ENCODE data around the gene CYP4F12.
"Not testable (repeated sequence)": the region's sequence is repeated elsewhere in the genome, so short reads cannot be mapped to it uniquely, and the experiment has no call there.

The CYP4F12 gene

GRCh38 chr19:15650123-15650522 lies 22.8 kb upstream of the CYP4F12 start:
- DNase-seq (ENCODE audit: low read depth), result not testable (repeated sequence)

GRCh38 chr19:15651791-15652190 lies 21.1 kb upstream of the CYP4F12 start:
- no peak for DNase-seq (ENCODE audit: low read depth)

DNA sequence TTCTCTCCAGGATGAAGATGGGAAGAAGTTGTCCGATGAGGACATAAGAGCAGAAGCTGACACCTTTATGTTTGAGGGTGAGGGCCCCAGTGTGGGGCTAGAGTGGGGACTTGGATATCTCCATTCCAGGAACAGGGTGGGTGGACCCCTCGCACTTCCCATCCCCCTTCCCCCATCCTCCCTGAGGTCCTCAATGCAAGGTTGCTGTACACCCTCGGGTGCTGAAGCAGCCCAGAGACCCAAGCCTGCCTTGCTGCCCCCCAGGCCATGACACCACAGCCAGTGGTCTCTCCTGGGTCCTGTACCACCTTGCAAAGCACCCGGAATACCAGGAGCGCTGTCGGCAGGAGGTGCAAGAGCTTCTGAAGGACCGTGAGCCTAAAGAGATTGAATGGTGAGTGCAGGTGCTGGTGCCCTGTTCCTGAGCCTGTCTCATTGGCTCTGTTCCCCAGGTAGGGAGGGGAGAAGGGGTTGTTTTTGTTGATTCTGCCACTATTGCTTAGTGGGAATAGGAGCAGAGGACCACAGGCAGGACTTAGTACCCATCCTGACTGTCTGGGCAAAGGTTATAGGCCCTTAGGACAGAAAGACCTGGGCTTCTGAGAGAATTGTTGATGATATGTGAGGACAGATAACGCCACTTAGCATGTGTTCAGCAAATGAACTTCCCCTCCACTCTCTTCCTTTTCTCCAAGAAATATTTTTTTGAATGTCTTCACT lies 20.2 kb upstream of the CYP4F12 start:
- no peak for DNase-seq (ENCODE audit: low read depth)

GRCh38 chr19:15656467-15656866 lies 16.4 kb upstream of the CYP4F12 start:
- no peak for DNase-seq (ENCODE audit: low read depth)

GRCh38 chr19:15663247-15663646 lies 9.6 kb upstream of the CYP4F12 start:
- DNase-seq (ENCODE audit: low read depth), result no peak

GRCh38 chr19:15666186-15666585 lies 6.7 kb upstream of the CYP4F12 start:
- no peak for DNase-seq (ENCODE audit: low read depth)

- no peak for DNase-seq (ENCODE audit: low read depth)
These were observed 6.0 kb upstream of the CYP4F12 start for GRCh38 chr19:15666883-15667282.

GRCh38 chr19:15669440-15669839 lies 3.4 kb upstream of the CYP4F12 start:
- DNase-seq (ENCODE audit: low read depth), result no peak

DNA sequence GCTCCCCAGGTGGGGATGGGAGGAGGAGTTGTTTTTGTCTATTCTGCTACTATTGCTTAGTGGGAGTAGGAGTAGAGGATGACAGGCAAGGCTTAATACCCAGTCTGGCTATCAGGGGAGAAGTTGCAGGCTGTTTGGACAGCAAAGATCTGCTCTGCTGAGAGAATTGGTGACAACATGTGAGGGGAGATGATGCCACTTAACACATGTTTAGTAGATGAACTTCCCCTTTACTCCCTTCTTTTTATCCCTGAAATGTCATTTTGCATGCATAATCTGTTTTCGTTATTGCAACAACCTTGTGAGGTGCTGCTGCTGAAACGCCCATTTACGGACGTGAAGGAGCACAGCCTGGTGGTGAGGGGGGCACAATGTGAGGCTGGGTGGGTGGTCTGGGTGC lies 3.0 kb upstream of the CYP4F12 start:
- DNase-seq (ENCODE audit: low read depth), result no peak

DNA sequence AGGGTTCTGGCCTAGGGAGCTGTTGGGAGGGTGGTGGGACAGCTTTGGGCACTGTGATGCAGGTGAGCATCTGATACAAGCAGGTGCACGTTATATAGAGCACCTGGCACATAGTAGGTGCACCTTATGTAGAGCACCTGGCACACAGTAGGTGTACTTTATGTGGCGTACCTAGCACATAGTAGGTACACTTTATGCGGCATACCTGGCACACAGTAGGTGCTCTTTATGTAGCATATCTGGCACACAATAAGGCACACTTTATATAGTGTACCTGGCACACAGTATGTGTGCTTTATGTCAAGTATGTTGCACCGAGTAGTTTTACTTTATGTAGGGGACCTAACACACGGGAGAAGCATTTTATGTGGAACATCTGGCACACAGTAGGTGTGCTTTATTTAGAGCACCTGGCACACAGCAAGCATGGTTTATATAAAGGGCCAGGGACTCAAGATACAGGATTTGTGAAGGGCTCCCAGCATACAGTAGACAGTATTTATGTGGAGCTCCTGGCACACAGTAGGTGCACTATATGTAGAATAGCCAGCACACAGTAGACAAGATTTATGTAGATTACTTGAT lies 1.6 kb upstream of the CYP4F12 start:
- DNase-seq (ENCODE audit: low read depth), result no peak

DNA sequence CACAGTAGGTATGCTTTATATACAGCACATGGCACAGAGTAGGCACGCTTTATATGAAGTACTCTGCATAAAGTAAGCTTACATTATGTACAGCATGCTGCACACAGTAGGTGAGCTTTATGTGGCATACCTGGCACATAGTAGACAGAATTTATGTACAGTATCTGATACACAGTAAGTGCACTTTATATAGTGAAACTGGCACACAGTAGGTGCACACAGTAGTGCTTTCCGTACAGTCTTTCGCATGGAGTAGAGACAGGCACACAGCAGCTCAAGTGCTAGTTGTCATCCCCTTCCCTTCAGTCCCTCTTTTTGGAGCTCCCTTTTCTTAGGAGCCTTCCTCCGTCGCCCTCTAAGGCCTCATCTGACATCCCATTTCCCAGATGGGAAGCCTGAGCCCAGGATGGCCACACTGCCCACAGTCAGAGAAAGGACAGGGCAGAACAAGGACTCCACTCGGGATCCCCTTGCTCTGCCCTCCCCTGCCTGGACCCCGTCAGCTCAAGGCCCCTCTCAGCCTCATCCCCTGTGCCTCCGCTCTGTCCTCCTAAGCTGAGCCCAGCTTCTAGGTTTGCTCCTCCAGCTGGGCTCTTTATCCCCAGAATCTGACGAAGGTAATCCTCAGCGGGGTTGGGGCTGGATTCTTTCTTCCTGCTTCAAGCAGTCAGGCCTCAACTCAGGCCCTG lies 852 bp upstream of the CYP4F12 start:
- no peak for DNase-seq (ENCODE audit: low read depth)

- no peak for DNase-seq (ENCODE audit: low read depth)
These were observed 328 bp downstream of the CYP4F12 start for GRCh38 chr19:15673176-15673654.

GRCh38 chr19:15675560-15675959 lies 2.7 kb downstream of the CYP4F12 start:
- no peak for DNase-seq (ENCODE audit: low read depth)

GRCh38 chr19:15679089-15679488 lies 6.2 kb downstream of the CYP4F12 start:
- DNase-seq (ENCODE audit: low read depth), result no peak

GRCh38 chr19:15679865-15680264 lies 7.0 kb downstream of the CYP4F12 start:
- not testable (repeated sequence) for DNase-seq (ENCODE audit: low read depth)

DNA sequence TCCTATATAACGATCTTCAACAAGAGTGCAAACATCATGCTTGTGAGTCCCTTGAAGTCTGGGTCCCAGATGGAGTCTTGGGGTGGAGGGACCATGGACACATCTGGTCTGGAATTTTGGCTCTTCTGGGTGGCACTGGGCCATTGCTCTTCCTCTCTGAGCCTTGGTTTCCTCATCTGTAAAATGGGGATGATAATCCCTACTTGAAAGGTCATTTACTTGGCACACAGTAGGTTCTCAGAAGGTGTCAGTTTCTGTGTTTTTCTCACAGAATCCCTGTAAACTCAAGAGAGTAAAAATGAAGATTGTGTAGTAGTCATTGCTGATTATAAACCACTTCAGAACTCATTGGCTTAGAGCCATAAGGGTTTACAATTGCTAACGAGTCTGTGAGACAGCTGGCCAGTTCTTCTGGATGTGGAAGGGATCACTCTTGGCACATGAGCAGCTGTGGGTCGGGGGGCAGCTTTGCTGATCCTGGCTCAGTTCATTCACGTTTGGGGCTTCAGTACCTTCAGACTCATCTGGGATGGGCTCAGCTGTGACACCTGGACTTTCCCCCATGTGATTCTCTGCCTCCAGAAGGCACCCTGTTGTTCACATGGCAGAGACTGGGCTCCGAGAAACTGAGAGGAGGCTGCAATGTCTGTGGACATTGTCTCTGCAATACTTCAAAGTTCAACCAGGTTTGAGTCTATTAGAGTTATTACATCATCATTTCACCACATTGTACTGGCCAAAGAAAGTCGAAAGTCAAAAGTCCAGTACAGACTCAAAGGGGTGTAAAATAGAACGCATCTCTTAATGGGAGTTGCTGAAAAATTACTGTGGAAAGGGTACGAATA lies 7.8 kb downstream of the CYP4F12 start:
- DNase-seq (ENCODE audit: low read depth), result no peak

GRCh38 chr19:15683411-15683810 lies 10.5 kb downstream of the CYP4F12 start:
- DNase-seq (ENCODE audit: low read depth), result no peak

GRCh38 chr19:15684828-15685227 lies 11.9 kb downstream of the CYP4F12 start:
- DNase-seq (ENCODE audit: low read depth), result no peak

GRCh38 chr19:15696654-15697194 lies 23.8 kb downstream of the CYP4F12 start:
- no peak for DNase-seq (ENCODE audit: low read depth)

- no peak for DNase-seq (ENCODE audit: low read depth)
These were observed 29.1 kb downstream of the CYP4F12 start for GRCh38 chr19:15701757-15702533.

- no peak for DNase-seq (ENCODE audit: low read depth)
These were observed 29.6 kb downstream of the CYP4F12 start for GRCh38 chr19:15702534-15702930.
